ENCODE results near the gene GMNC.

GRCh38 chr3:190809351-190809750 is 53.1 kb downstream of the GMNC start:
- TF ChIP-seq EZH2 (IDR thresholded peaks at IDR 0.05; ENCODE audit: low read length, missing control alignments), result no peak
- no peak for TF ChIP-seq CTCF (conservative IDR thresholded peaks at IDR 0.05 in 1 of 2, IDR thresholded peaks at IDR 0.05 in 1 of 2; ENCODE audit: low read depth in 1 of 2, low read length in 2 of 2)
